Stimulated activated naive CD8-positive, alpha-beta T cell treated with anti-CD3 and anti-CD28 coated beads, Interleukin-15, Interleukin-2, amounts not matched to agents 100 ng/mL and 50 ng/mL, for 24 hours (primary cell): Measurements from ENCODE around the gene CADM2.

Experiments used
- H3K27ac Mint-ChIP-seq: one replicate; pipeline ENCODE4 v1.8.0; 2021; ENCODE audit warnings: mild to moderate bottlenecking, mixed read lengths
- H3K27me3 Mint-ChIP-seq: one replicate; pipeline ENCODE4 v1.8.0; 2021; ENCODE audit warnings: mixed read lengths
- H3K36me3 Mint-ChIP-seq: one replicate; pipeline ENCODE4 v1.8.0; 2021; ENCODE audit warnings: low read depth, mixed read lengths
- H3K4me1 Mint-ChIP-seq: one replicate; pipeline ENCODE4 v1.8.0; 2021; ENCODE audit warnings: low read depth, mixed read lengths
- H3K4me3 Mint-ChIP-seq: one replicate; pipeline ENCODE4 v1.8.0; 2021; ENCODE audit warnings: mild to moderate bottlenecking, mixed read lengths
- H3K9me3 Mint-ChIP-seq: one replicate; pipeline ENCODE4 v1.8.0; 2021; ENCODE audit warnings: mixed read lengths

The CADM2 gene

DNA sequence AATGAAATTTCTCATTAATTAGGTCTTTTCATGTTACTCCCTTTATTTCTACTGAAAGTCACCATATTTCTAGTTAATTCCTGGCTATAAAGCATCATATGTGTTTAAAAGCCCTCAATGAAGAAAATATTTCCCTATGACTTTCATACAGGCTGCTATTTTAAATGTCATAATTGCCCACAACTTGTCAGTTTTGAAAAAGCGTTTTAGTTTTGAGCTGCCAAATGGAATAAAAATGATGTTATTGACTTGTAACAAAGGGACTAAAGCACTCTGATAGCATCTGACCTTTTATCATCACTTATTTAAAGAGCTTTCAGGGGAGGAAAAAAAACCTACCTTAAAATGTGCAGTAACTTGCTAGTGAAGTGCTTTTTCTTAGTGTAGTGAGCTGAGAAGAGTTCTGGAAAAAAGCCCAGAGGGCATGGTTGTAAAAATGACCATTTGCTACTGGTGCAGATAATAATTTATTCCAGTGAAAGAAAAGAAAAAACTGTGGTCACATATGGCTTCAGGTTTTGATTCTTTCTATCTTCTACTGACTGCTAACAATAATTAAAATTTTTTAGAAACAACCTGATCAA lies 877.2 kb downstream of the CADM2 start:
- Mint-ChIP-seq H3K27ac (no peak overlapping the region), H3K27me3 (no peaks in the 10 kb centered on the region), H3K9me3 (peaks cover 5% of the 10 kb centered on the region), H3K4me3 (no peak overlapping the region), H3K4me1 (no peaks in the 10 kb centered on the region), H3K36me3 (no peaks in the 10 kb centered on the region)

DNA sequence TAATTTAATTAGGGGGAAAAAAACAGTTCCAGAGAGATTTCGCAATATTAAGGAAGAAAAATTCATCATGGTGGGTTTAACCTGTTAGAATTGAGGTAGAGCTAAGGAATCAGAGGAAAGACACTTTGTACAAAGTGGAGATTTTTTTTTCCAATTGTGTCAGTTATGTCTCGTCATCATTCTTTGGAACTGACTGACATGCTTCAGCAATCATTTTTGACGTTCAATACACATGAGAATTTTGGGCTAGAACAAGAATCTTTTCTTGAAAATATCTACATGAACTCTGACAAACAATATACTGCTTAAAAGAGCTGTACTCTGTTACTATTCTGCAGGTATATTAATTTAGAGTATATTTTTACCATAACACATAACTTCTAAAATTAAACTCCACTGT lies 878.6 kb downstream of the CADM2 start:
- Mint-ChIP-seq H3K27me3 (no peaks in the 10 kb centered on the region), H3K4me1 (no peaks in the 10 kb centered on the region), H3K27ac (no peak overlapping the region), H3K4me3 (no peak overlapping the region), H3K9me3 (peaks cover 5% of the 10 kb centered on the region), H3K36me3 (no peaks in the 10 kb centered on the region)

DNA sequence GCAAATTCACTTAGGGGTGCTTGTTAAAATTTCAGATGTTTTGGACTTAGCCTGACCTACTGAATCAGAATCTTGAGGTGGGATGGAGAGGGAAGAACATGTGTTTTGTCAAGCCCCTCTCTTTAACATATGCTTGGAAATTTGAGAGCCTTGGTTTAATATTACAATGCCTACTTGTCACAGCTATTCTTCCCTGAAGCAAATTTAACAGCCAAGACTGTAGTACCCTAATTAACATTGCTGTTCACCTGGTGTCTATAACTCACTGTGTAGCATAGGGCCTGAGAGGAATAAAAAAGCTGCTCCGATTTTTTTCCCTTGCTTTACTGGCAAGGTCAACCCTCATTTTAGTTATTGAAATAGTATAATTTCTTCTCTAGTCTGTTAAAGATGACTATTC lies 880.1 kb downstream of the CADM2 start:
- Mint-ChIP-seq H3K9me3 (peaks cover 5% of the 10 kb centered on the region), H3K36me3 (no peaks in the 10 kb centered on the region), H3K27me3 (no peaks in the 10 kb centered on the region), H3K4me1 (no peaks in the 10 kb centered on the region), H3K4me3 (no peak overlapping the region), H3K27ac (no peak overlapping the region)

DNA sequence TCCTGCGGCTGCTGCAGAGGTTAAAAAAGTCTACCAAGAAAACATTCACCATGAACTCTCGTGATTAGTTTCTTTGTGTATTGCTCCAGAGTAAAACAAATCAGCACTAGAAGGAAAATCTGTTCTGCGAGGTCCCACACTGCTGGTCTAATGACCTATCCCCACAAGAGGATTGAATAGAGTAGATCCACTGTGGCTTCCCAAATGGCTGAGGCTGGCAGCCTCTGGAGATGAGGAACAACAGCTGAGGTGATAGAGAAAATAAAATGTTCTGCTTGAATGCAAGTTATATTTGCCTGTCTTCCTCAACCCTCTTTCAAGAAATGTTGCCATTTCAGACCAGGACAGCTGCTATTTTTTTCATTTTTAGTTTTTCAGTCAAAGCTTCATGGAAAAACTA lies 883.3 kb downstream of the CADM2 start:
- H3K27ac Mint-ChIP-seq: no peak overlapping the region
- H3K4me1 Mint-ChIP-seq: no peaks in the 10 kb centered on the region
- H3K4me3 Mint-ChIP-seq: no peak overlapping the region
- no peaks in the 10 kb centered on the region for H3K27me3 Mint-ChIP-seq
- no peaks in the 10 kb centered on the region for H3K36me3 Mint-ChIP-seq
- H3K9me3 Mint-ChIP-seq: no peaks in the 10 kb centered on the region

DNA sequence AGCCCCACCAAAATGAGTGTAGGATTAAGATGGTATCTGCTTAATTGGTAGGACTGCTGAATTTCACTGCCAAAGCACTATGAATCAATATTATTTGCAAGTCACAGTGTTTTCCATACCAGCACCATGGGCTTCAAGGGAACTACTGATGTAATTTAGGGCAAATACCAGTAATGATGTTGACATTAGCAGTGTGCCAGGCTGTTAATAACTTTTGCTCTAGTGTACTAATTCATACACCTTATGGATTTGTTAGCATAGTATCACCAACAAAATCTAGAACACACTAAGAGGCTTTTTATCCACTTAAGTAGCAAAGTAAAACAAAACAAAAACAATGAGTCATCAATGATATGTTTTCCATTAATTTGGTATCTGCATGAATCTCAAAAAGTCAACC lies 888.2 kb downstream of the CADM2 start:
- Mint-ChIP-seq H3K36me3 (no peaks in the 10 kb centered on the region), H3K9me3 (peaks cover 8% of the 10 kb centered on the region), H3K4me3 (no peak overlapping the region), H3K27me3 (no peaks in the 10 kb centered on the region), H3K27ac (no peak overlapping the region), H3K4me1 (no peaks in the 10 kb centered on the region)

DNA sequence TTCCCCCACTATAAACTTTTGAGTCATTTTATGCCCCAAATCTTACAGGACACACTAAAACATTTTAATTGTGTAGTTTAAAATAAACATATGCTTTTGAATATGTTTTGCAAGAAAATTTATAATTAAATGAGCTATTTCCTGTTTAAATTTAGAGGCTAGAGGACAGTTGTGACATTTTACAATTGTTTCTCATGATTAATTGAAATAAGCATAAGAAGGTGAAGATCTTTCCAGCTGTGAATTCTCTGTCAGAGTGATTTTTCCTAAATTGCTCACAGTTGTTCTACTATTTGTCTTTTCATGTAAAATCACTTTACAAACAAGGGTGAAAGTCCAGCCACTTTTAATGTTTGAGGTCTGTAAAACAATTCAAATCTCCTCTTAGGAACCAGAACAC lies 892.3 kb downstream of the CADM2 start:
- Mint-ChIP-seq H3K4me3 (no peak overlapping the region), H3K27ac (no peak overlapping the region), H3K27me3 (no peaks in the 10 kb centered on the region), H3K4me1 (no peaks in the 10 kb centered on the region), H3K9me3 (peaks cover 8% of the 10 kb centered on the region), H3K36me3 (no peaks in the 10 kb centered on the region)

DNA sequence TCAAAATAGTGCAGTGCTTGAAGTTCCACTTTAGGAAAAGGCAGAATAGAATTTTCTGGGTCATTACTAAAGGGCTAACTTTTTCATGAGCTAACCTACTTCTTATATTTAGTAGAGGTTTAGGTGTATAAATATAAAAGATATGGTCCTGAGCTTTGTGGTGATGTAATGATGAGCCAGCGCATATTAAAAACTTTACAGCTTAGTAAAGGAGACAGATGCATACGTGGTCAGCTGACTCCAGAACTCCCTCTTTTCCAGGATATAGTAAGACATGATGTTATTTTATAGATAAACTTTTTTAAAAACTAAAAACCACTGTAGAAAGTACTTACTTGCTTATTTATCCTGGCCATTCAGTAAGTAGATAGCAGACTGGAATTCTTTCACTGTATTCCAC lies 895.0 kb downstream of the CADM2 start:
- no peaks in the 10 kb centered on the region for H3K4me1 Mint-ChIP-seq
- H3K27me3 Mint-ChIP-seq: no peaks in the 10 kb centered on the region
- no peaks in the 10 kb centered on the region for H3K36me3 Mint-ChIP-seq
- H3K4me3 Mint-ChIP-seq: no peak overlapping the region
- peaks cover 8% of the 10 kb centered on the region for H3K9me3 Mint-ChIP-seq
- H3K27ac Mint-ChIP-seq: no peak overlapping the region

DNA sequence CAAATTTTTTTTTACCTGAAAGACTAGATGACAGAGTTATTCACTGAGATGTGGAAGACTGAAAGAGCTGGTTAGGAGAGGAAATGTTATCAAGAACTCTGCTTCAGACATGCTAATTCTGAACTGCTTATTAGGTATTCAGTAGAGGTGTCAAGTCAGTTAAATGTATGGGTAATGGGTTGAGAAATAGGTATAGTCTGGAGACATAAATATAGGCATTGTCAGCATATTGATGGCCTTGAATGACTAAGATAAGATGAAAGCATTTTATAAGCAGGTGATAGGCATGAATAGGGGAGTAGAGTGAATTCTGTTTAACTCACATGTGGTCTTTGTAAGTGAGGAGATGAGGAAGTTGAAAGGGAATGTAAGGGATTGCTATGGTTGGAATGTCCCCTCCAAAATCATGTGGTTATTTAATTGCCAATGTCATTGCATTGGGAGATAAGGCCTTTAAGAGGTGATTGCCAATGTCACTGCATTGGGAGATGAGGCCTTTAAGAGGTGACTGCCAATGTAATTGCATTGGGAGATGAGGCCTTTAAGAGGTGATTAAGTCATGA lies 904.2 kb downstream of the CADM2 start:
- H3K36me3 Mint-ChIP-seq: no peaks in the 10 kb centered on the region

DNA sequence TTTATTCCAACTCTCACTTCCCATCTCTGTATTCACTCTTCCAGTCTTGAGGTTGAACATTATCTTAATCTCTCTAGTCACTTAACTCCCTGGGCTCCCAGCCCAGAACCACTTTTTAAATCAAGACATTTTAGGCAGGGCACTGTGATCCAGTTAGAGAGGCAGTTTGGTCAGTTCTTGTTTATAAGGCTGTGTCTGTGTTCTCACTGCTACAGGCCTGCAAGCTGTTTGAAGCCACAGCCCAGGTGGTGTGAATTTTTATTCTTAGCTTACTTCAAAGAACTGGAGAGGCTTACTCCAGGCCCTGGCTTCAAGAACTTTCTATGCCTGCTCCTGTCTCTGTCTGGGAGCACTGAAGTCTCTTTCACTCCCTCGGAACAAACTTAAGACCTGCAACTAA lies 906.1 kb downstream of the CADM2 start:
- Mint-ChIP-seq H3K27ac (no peak overlapping the region), H3K4me3 (no peak overlapping the region), H3K4me1 (no peaks in the 10 kb centered on the region), H3K27me3 (no peaks in the 10 kb centered on the region), H3K36me3 (no peaks in the 10 kb centered on the region), H3K9me3 (peaks cover 18% of the 10 kb centered on the region)

More for the DNA sequence above, 904.2 kb downstream of the CADM2 start:
- Mint-ChIP-seq H3K9me3 (peaks cover 16% of the 10 kb centered on the region), H3K27me3 (no peaks in the 10 kb centered on the region), H3K27ac (no peak overlapping the region), H3K4me3 (no peak overlapping the region), H3K4me1 (no peaks in the 10 kb centered on the region)

DNA sequence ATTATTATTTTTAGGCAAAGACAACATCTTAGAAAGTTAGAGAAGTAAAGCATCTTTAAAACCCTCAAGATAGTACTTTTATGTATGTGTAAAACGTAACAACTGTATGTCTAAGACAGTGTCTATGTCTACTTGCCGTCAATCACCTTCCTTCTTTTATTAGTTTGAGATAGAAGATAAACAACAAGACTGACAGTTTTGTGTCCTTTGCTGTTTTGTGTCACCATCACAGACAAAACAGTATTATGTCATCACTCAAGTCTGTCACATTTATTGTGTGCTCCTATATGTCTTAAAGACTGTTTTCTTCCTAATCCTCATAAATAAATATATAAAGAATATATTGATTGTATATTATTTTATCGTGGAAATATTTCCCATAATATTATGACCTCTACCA lies 908.3 kb downstream of the CADM2 start:
- no peaks in the 10 kb centered on the region for H3K4me1 Mint-ChIP-seq
- no peak overlapping the region for H3K4me3 Mint-ChIP-seq

DNA sequence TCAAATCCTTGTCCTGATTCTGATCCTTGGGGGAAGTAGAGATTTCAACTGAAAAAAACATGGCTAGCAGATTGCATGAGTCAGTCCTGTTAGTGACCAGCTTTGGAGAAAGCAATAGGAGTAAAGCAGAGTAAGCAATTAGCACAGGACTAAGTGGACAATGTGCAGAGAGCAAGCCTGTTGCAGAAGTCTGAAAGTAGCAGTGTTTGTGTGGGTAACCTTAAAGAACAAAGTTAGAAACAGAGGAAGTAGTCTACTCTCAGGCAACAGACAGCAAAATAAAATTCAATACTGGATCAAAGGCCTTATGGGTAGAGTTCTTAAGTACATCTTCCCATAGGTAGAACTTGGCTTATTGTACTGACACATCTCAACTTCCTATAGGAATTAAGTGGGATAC lies 916.8 kb downstream of the CADM2 start:
- no peaks in the 10 kb centered on the region for H3K27me3 Mint-ChIP-seq
- no peak overlapping the region for H3K27ac Mint-ChIP-seq
- H3K4me1 Mint-ChIP-seq: no peaks in the 10 kb centered on the region
- no peak overlapping the region for H3K4me3 Mint-ChIP-seq
- H3K36me3 Mint-ChIP-seq: no peaks in the 10 kb centered on the region
- peaks cover 3% of the 10 kb centered on the region for H3K9me3 Mint-ChIP-seq

More for the DNA sequence above, 908.3 kb downstream of the CADM2 start:
- H3K9me3 Mint-ChIP-seq: peaks cover 23% of the 10 kb centered on the region
- no peak overlapping the region for H3K27ac Mint-ChIP-seq
- H3K36me3 Mint-ChIP-seq: no peaks in the 10 kb centered on the region
- no peaks in the 10 kb centered on the region for H3K27me3 Mint-ChIP-seq

DNA sequence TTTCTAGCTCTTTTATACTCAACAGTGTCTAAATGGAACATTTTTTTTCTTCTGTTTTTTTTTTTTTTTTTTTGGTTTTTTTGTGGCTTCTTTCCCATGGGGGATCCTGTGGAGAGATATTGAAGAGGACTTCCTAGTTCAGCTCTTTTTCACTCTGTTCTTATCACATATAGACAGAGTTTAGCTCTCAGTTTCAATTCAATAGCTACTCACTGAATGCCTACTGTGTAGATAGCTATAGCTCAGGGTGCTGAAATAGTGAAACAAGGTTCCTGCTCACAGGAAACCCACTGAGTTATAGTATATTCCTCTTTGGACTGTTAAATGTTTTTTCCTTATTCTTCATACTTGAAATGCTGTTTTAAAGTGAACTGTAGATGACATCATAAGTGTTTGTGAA lies 918.8 kb downstream of the CADM2 start:
- no peaks in the 10 kb centered on the region for H3K27me3 Mint-ChIP-seq
- H3K9me3 Mint-ChIP-seq: peaks cover 5% of the 10 kb centered on the region
- no peaks in the 10 kb centered on the region for H3K36me3 Mint-ChIP-seq
- no peaks in the 10 kb centered on the region for H3K4me1 Mint-ChIP-seq
- no peak overlapping the region for H3K4me3 Mint-ChIP-seq
- no peak overlapping the region for H3K27ac Mint-ChIP-seq

DNA sequence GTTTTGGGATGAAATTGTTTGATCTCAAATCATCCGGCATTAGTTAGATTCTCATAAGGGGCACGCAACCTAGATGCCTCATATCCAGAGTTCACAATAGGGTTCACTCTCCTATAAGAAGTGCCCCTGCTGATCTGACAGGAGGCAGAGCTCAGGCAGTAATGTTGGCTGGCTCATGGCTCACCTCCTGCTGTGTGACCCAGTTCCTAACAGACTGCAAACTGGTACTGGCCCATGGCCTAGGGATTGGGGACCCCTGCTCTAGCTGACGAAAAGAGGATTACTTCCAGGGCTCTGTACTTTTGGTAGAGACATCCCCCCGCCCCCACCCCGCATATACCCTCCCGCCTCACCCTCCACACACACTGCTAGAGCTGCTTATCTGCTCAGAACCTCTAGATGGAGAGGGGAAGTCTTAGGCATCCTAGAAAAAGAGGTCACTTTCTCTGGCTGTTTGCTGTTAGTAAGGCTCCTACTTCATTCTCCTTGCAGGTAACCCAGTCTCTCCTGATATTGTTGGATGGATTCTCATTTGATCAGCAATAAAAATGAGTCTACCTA lies 923.1 kb downstream of the CADM2 start:
- Mint-ChIP-seq H3K36me3 (no peaks in the 10 kb centered on the region), H3K4me1 (no peaks in the 10 kb centered on the region), H3K4me3 (no peak overlapping the region), H3K27me3 (no peaks in the 10 kb centered on the region), H3K9me3 (peaks cover 5% of the 10 kb centered on the region), H3K27ac (no peak overlapping the region)

DNA sequence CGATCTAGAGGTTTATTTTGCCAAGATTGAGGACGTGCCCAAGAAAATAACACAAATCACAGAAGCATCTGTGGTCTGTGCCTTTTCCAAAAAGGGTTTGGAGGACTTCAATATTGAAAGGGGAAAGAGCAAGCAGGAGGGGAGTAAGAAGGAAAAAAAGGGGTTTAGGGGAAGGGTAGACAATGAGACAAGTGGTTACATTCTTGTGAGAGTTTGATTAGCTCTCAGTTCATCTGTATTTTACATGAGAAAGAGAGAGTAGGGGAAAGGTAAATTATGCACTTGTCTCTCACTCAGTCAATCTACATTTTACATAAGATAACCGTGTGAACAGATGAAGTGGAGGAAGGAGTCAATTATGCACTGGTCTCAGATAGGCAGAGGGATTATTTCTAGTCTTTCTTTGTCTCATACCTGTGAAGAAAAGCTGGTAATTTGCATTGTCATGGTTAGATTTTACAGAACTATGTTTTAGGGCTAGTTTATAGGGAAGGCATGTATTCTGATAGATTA lies 931.3 kb downstream of the CADM2 start:
- H3K27ac Mint-ChIP-seq: no peak overlapping the region
- H3K36me3 Mint-ChIP-seq: no peaks in the 10 kb centered on the region
- peaks cover 16% of the 10 kb centered on the region for H3K9me3 Mint-ChIP-seq
- no peaks in the 10 kb centered on the region for H3K4me1 Mint-ChIP-seq
- H3K27me3 Mint-ChIP-seq: no peaks in the 10 kb centered on the region
- no peak overlapping the region for H3K4me3 Mint-ChIP-seq

DNA sequence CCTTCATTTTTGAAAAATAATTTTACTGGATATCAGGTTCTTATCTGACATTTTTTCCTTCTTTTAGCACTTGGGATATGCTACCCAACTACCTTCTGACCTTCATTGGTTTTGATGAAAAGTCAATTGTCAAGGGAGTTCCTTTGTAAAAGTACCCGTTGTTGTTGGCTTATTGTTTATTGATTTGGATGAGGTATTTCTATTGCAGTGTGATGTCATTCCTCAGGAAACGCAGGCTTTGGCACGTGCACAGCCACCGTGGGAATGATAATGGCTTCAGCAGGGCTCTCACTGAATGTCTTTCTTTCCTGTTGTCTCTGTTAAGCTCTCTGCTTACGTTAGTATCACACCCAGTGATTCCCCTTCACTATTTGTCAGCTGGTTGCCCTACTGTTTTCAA lies 944.6 kb downstream of the CADM2 start:
- Mint-ChIP-seq H3K27me3 (no peaks in the 10 kb centered on the region), H3K4me3 (no peak overlapping the region), H3K36me3 (no peaks in the 10 kb centered on the region), H3K4me1 (no peaks in the 10 kb centered on the region), H3K9me3 (peaks cover 8% of the 10 kb centered on the region), H3K27ac (no peak overlapping the region)

DNA sequence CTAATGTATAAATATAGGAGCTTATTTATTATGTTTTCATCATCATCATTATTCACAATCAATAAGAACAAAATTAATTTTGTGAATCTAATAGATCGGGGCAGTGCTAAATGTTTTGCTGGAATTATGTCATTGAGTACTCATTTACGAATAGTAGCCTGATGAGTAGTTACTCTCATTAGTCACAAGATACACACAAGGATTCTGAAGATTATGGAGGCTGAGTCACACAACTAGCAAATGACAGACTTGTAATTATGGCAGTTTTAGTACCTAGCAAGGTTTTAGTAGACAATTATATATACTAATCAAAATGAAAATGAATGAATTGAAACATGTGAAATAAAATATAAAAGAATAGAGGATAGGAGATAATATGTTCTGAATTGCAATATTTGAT lies 954.2 kb downstream of the CADM2 start:
- Mint-ChIP-seq H3K4me3 (no peak overlapping the region), H3K27ac (no peak overlapping the region), H3K9me3 (peaks cover 17% of the 10 kb centered on the region), H3K27me3 (no peaks in the 10 kb centered on the region), H3K4me1 (no peaks in the 10 kb centered on the region), H3K36me3 (no peaks in the 10 kb centered on the region)
